NCI-H1930 (cell line): Measurements from ENCODE around the gene SPATA3.
"Not testable (repeated sequence)": the region's sequence is repeated elsewhere in the genome, so short reads cannot be mapped to it uniquely, and the experiment has no call there.

Source experiments
- DNase-seq, 2 experiments: peaks; one replicate each; lab custom pipeline; 2025; lab: John Stamatoyannopoulos, UW

Gene SPATA3

DNA sequence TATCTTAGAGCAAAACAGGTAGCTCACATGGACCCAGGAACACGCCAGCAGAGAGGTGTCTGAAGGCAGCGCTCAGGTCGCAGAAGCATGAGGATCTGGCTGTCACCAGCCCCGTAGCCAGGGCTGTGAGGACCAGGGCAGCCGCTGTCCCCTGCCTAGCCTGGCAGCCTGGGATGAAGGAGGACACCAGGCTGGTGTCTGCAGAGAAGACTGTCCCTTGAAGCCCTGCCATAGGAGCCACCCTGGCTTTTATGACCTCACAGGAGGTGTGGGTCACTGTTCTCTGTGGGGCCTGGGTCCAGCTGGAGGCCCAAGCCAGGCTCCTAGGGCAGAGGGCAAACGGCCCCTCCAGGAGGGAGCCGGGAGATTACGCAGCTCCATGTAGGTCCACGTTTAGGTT lies at the start of gene SPATA3:
Gene SPATA3 (plus strand): TSS at position 301 of the 400 bp plus-strand sequence. CDS start 113 bp downstream, outside the sequence.
- DNase-seq, result no peak

DNA sequence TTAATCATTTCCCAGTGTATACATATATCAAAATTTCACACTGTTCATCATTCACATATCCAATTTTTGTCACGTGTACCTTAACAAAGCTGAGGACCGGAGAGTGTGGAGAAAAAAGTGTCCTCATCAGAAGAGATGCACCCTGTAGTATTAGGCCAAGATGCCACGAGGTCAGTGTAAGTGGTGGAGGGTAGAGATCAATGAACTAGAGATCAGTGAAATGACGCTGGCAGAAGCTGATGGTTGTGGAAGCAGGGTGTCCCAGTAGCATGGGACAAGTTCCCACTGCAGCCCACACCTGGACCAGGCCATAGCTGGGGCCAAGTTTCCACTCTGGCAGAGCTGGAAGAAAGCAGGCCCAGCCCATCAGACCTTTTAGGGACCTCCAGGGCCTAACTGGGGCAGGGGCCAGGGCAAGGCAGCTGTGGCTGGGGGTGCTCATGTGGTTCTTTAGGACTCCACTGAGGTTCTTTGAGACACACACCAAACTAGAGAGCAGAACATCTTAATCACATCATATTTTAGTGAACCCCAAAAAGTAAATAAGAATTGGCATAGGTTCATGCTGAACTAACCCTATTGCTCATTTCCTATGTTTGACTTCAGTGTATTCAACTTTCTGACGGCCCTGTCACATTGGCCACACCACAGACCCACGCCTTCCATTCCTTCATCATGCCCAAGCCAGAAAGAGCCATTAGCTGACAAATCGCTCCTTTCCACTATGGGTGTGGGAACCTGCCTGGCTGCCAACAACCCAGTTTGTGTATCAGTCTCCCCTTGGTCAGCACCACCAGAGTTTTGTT lies 49.3 kb upstream of the SPATA3 start:
- no peak for DNase-seq

DNA sequence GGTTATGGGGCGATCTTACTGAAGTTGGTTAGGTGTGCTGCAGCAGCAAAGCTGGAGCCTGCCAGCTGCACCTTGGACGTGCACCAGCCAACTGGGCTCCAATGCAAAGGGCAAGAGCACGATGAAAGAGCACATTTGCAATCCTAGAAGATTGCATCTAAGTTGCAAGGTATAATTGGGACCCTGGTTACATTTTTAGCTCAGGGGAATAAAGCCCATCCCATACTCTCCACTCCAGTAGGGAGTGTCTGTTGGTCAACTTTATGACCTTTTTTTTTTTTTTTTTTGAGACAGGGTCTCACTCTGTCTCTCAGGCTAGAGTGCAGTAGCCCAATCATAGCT lies 48.7 kb upstream of the SPATA3 start:
- DNase-seq, result no peak

DNA sequence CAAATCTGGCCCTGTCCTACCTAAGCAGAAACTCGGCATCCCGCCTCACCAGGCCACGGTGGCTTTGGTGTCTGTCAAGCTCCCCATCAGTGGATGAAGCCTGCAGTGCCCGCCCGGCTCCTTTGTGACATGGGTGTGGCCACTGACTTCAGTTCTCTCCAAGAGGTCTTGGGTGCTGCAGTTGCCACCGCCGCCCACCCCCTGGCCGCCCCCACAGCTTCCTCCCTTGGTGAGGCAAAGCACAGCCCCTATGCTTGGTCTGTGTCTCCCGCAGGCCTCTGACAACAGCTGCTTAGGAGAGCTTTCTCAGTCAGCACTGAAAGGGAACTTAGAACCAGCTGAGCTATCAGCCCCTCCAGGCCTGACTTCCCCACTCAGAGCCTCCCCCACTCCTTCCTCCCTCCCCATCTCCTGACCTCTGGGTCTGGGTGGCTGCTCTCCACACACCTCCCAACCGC lies 48.0 kb upstream of the SPATA3 start:
- no peak for DNase-seq

DNA sequence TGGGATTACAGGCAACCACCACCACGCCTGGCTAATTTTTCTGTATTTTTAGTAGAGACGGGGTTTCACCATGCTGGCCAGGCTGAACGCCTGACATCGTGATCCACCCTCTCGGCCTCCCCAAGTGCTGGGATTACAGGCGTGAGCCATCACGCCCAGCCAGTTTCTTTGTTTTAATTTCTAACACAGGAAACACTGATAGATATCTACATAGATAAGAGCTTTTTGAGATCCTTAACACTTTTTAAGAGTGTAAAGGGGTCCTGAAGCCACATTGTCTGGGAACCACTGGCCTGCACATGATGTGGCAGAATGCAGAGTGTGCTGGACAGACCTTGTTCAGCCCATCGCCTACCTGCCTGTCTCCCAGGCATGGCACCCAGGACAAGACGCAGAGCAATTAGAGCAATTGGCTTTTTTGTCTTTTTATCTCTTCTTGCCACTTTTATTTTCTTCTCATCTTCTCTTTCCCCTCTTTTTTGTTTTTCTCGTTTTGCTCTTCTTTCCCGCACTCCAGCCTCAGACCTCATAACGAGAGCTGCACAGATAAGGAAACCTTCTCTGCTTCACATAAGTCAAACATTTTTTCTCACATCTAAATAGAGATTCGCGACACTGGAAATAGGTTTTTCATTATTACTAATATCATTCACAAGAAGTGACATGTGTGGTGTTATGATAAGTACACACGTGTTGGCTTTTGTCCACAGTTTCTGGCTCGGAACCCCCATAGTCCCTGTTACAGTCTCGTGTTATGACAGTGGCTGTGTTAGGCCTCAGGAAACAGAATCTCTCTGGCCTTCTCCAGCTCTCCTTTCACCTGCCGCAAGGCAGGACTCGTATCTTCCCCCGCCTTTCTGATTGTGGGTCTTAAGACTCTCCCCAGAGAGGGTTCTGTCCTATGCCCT lies 45.7 kb upstream of the SPATA3 start:
- DNase-seq, result no peak

DNA sequence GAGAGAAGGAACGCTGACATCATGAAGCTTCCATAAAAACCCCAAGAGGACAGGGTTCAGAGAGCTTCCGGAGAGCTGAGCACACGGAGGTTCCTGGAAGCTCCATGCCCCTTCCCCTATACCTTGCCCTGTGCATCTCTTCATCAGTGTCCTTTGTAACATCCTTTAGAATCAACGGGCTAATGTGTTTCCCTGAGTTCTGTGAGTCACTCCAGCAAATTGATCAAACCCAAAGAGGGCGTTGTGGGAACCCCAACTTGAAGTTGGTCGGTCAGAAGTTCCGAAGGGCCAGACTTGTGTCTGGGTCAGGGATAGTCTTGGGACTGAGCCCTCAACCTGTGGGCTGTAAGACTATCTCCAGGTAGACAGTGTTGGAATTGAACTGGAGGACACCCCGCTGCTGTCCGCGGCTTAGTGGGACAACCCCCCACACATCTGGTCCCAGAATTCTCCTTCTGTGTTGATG lies 45.0 kb upstream of the SPATA3 start:
- no peak for DNase-seq

DNA sequence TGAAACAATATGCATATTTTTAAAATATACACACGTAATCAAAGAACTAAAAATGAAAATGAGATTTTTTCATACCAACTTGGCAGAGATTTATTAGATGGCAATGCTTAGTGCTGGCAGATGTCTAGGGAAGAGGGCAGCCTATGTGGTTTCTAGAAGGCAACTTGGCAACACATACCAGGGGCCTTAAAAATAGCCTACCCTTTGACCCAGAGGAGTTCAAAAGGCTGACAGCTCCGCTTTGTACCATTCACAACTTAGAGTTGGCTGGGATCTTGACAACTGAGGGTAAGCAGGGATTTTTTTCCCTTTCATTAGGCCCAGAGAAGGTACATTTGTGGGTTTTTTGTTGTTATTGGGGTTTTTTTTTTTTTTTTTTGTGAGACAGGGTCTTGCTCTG lies 44.5 kb upstream of the SPATA3 start:
- no peak for DNase-seq

DNA sequence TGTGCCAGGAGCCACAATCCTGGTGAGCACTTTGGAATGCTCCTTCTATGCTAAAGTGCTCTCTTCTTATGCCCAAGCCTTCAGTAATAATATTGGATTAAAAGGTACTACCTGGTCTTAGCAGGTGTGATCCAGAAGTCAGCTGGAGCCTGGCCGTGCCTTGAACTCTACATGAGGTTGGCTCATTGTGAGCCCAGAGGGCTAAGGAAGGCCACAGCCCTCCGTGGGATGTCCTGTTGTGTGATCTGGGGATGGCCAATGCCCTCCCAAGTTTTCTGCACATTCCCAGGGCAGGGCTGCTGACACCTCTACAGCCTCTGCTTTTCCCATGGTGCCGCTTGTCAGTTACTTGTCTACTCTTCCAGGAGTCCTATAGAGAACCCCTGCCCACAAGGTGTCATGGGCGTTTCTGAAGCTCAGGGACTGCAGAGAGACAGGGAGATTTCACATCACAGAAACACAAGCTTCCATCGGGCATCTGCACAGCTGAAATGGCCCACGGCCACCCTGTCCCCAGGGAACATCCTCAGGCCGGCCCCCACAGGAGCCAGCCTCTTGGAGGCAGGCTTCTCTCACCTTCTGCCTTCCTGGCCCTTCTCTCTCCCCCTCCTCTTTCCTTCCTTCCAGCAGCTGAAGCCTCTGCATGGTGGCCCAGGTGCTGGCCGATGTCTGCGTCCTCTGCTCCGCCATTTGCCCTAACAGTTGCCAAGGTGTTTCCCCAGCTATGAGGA lies 43.5 kb upstream of the SPATA3 start:
- DNase-seq, result no peak

DNA sequence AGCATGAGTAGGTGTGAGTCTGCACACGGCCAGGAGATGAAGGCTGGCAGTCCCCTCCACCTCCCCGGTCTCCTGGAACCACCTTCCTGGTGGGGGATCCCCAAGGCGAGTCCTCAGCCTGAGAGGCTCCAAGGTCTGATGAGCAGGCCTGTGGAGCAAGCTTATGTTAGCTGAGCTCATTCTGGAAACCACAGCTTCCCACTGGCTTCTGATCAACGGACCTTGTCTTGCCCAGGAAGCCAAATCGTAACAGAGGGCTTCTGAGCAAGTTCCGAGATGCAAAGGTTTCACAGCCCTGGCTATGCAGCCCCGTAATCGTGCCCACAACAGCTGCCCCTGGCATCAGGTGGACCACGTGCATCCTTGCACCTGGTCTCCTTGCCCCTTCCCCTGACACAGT lies 42.1 kb upstream of the SPATA3 start:
- DNase-seq, result no peak

DNA sequence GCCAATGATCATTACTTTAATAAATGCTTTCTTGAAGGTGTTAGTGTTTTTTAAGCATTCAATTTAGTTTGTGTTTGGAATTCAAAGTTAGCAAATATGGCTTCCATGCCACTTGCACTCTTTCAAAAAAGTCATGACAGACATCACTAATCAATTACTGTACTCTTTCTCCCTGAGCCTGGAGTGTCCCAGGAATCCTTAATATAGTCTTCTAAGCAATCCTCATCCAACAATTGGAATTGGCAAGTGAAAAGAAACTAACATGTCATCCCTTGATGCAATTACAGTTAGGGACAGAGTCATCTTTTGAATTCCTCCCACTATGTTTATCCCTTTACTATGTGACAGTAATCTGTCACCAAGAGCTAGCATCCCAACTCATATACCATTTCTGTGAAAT lies 41.2 kb upstream of the SPATA3 start:
- DNase-seq, result no peak

DNA sequence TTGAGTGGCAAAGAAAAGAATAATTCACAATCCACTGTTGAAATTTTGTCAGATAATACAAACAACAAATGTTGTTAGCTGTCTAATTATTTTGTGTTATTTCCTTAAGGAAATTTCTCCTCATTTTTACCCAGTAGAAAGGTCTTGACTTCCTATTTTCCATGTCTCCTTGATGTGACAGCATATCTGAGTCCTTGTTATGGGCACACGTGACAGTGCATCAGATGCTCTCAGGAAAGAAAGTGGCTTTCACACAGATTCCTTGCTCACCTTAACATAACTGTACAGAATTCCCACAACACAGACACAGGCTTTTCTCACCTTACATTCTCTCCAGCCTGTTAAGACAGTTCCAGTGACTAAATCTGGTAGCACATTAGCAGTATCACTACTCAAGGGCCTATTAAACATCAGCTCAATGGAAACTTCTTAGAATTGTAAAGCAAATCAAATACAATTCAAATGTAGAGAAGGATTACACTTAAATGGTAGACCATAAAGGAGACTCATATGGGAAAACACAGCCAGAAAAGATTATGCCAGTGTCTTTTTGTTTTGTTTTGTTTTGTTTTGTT lies 40.7 kb upstream of the SPATA3 start:
- no peak for DNase-seq

DNA sequence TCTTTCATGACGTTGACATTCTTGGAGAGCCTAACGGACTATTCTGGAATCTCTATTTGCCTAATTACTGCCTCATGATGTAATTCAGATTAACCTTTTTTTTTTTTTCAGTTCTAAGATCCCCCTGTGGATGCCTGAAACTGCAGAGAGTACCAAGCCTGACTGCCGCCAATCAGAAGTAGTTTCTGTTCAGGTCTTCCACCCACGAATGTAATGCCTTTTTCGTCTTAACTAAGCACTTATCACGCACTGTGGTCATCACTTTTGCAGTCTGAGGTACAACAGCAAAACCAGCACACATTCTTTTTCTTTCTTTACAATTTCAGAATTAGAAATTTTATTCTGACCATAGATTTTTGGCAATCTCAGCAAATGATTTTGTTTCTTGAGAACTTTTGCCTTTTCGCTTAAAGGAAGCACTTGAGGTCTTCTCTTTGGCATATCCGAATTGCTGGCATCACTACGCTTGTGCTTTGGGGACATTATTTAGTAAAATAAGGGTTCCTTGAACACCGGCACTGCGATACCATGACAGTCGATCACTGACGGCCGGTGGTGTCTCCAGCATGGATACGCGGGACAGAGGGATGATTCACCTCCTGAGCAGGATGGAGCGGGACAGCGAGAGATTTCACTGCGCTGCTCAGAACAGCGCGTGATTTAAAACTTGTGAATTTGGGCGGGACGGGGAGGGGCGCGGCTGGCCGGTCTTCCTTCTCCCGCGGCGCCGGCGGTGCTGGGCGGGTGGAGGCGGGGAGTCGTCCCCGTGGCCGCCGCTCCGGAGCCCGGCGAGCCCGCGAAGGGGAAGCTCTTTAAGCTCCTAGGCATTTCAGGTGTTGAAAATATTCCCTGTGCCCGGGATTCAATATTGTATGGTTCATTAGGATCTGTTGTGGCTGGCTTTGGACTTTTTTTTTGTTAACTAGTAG lies 38.8 kb upstream of the SPATA3 start:
- no peak for DNase-seq

DNA sequence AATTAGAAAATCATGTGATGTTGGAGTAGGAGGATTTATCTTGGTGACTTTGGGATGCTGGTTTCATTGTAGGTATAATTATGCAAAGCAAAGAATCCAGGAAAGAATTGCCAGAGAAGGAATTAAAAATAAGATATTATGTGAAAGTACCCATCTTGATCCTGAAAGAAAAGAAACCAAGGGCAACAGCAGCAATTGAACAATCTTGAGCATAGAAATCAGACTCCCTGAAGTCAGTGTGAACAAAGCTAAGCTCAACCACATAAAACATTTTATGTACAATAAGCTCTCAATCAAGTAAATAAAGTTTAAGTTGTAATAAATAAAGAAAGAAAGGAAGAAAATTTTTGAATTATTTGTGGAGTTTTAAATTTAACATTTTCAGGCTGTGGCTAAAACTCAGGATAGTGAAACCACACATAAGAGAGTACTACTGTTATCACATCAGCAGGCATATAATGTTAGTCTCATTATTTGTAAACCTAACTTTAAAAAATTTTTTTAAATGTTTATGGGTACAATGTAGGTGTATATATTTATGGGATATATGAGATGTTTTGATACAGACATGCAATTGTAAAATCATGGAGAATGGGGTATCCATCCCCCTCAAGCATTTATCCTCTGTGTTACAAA lies 38.0 kb upstream of the SPATA3 start:
- no peak for DNase-seq

DNA sequence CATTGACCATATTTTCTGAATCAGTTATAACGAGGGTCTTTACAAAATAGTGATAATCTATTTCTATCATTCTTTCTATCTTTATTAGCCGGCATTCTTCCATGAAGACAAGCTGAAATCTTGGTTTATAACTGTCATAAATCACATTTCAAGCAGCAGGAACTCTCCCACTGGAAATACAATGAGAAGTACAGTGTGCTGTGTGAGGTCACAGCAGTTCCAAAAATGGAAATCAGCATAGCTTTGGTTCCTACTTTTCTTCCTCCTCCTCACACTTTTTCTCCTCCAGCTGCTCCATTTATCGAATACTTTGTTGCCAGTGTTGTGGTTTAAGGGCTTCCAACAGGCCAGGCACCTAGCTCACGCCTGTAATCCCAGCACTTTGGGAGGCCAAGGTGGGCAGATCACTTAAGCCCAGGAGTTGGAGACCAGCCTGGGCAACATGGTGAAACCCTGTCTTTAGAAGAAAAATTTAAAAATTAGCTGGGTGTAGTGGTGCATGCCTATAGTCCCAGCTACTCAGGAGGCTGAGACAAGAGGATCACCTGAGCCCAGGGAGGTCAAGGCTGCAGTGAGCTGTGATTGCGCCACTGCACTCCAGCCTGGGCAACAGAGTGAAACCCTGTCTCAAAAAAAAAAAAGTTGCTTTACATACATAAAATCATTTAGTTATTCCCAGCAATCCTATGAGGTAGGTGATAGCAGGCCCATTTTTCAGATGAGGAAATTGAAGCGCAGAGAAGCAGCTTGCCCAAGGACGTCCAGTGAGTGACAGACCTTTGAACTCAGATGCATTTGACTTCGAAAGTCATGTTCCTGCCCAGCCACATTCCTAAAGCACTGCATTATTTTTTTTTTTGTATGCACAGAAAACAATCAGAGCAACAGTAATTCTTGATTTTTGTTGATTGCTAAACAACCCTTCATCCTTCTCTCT lies 36.8 kb upstream of the SPATA3 start:
- DNase-seq, result no peak

DNA sequence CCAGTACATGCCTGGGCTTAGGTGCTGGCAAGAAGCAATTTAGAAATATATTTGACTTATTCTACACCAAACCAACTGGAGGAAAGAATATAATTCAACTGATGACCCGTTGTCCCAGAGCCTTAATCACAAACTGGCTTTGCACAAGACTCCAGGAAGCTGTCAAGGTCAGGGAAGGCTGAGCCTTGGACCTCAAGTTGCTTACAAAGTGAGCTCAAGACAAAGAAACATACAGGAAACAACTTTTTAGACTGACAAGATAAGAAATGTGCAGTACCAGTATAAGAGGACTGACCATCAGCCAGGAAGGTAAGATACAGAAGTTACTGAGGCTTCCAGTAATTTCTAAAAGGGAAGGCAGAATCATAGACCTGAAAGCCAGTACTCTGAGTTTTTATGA lies 35.9 kb upstream of the SPATA3 start:
- DNase-seq, result no peak

DNA sequence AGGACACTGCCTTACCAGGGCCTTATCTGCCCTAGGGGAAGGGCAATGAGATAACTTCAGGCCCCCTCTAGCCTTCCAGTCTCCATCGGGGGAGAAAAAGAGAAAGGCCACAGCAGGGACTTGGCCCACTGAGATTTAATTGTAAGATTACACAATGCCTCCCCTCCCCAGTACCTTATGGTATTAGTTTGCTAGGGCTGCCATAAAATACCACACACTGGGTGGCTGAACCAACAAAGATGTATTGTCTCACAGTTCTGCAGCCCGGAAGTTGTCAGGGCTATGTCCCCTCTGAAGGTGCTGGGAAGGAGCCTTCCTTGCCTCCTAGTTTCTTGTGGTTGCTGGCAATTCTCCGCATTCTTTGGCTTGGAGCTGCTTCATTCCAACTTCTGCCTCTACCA lies 34.8 kb upstream of the SPATA3 start:
- DNase-seq, result no peak

DNA sequence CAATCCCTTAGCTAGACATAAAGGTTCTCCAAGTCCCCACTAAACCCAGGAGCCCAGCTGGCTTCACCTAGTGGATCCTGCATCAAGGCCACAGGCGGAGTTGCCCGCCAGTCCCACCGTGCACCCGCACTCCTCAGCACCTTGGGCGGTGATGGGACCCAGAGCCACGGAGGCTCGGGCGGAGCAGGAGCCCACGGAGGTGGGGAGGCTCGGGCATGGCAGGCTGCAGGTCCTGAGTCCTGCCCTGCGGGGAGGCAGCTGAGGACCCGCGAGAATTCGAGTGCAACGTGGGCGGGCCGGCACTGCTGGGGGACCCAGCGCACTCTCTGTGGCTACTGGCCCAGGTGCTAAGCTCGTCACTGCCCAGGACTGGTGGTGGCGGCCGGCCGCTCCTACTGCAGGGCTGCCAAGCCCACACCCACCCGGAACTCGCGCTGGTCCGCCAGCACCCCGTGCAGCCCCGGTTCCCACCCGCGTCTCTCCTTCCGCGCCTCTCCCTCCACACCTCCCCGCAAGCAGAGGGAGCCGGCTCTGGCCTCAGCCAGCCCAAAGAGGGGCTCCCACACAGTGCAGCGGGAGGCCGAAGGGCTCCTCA lies 31.7 kb upstream of the SPATA3 start:
- DNase-seq, result no peak

DNA sequence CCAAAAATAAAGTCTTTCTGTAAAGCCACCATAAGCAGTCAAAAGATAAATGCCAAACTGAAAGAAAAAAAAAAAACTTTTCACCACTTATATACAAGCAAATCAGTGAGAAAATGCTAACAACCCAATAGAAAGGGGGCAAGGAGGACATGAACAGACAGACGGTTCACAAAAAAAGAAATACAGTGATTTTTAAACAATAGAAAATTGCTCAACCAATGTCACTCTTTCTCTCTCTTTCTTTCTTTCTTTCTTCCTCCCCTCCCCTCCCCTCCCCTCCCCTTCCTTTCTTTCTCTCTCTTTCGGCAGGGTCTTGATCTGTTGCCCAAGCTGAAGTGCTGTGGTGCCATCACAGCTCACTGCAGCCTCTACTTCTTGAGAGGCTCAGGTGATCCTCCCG lies 28.8 kb upstream of the SPATA3 start:
- DNase-seq, result no peak

DNA sequence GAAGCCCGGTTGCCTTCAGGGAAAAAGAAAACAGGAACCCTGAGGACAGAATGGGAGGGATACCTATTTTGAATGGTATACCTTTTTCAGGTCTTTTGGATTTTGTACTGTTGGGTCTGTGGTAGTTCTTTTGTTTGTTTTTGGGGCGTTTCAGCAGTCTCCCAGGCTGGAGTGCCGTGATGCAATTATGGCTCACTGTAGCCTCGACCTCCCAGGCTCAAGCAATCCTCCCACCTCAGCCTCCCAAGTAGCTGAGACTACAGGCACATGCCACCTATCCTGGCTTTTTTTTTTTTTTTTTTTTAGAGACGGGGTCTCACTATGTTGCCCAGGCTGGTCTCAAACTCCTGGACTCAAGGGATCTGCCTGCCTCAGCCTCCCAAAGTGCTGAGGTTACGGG lies 27.6 kb upstream of the SPATA3 start:
- DNase-seq, result not testable (repeated sequence)
